Endothelial cell of umbilical vein (primary cell): Measurements from ENCODE around the gene SIRPA. TPM values are rescaled to one million over a fixed set of nuclear protein-coding genes. Genes with fewer than 3 reads are reported as not detected.

ENCODE experiments used
- BruUV-seq: library from RNA; stranded (reverse); fragments of 400-500 nt; replicated peaks from 2 replicates; lab custom pipeline; 2021; lab: Mats Ljungman, UMichigan
- CTCF ChIA-PET: fragments of 300-600, 350-600 bp; sonication (Branson Sonifier 250); formaldehyde crosslinking; loops from one replicate; lab custom pipeline; 2021; ENCODE audit warnings: antibody characterized with exemption, inconsistent platforms; lab: Charles Lee
- POLR2A ChIA-PET: fragments of 300-600, 350-600 bp; sonication (Branson Sonifier 250); formaldehyde crosslinking; loops from one replicate; lab custom pipeline; 2021; ENCODE audit warnings: antibody characterized with exemption, inconsistent platforms; lab: Charles Lee
- DNase-seq: peaks from one replicate; pipeline ENCODE4 v3.0.0-alpha.2; 2011; ENCODE audit warnings: low read depth, low spot score
- FAIRE-seq: peaks from 2 replicates; lab custom pipeline; 2011; peaks lifted over from hg19 to GRCh38; lab: Jason Lieb, UNC
- H2AFZ ChIP-seq: 2 replicates; pipeline ENCODE4 v1.6.0; 2012; ENCODE audit warnings: low read depth, low read length, control low read depth, inconsistent platforms
- H3K27ac ChIP-seq: 2 replicates; pipeline ENCODE4 v1.5.1; 2011; ENCODE audit warnings: low read depth, mild to moderate bottlenecking, control low read depth, low read length, moderate library complexity; ENCODE audit not compliant: insufficient read depth
- H3K27me3 ChIP-seq, 2 experiments: 2 replicates each; pipeline versions ENCODE4 v1.6.0 to v1.6.1; 2011; ENCODE audit warnings: low read length in 2 of 2, mixed read lengths in 1 of 2; ENCODE audit not compliant: control insufficient read depth in 2 of 2, insufficient read depth in 2 of 2
- H3K36me3 ChIP-seq, 2 experiments: 2 replicates in 1 of 2; 3 replicates in 1 of 2; pipeline ENCODE4 v1.5.1; 2011; ENCODE audit warnings: low read length in 2 of 2, mild to moderate bottlenecking in 1 of 2, moderate library complexity in 1 of 2; ENCODE audit not compliant: control insufficient read depth in 2 of 2, insufficient read depth in 2 of 2; ENCODE audit errors: extremely low read depth in 1 of 2
- H3K4me1 ChIP-seq: 3 replicates; pipeline ENCODE4 v1.5.1; 2011; ENCODE audit warnings: mild to moderate bottlenecking, low read length; ENCODE audit not compliant: control insufficient read depth, insufficient read depth; ENCODE audit errors: extremely low read depth
- H3K4me2 ChIP-seq: 2 replicates; pipeline ENCODE4 v1.6.1; 2011; ENCODE audit warnings: low read length, control low read depth, mixed read lengths; ENCODE audit not compliant: insufficient read depth
- H3K4me3 ChIP-seq, 3 experiments: fragments of 200-600 bp in 1 of 3; sonication (generic), shearing (Covaris generic) in 1 of 3; replicated peaks in 1 of 3; 2 replicates each; pipeline ENCODE4 v1.5.1; 2011 to 2016; ENCODE audit warnings: control low read depth in 3 of 3, low read length in 3 of 3, mild to moderate bottlenecking in 2 of 3, inconsistent platforms in 1 of 3, low read depth in 1 of 3, moderate library complexity in 1 of 3; ENCODE audit not compliant: insufficient read depth in 1 of 3
- H3K79me2 ChIP-seq: 2 replicates; pipeline ENCODE4 v1.6.0; 2012; ENCODE audit warnings: low read length, inconsistent platforms; ENCODE audit not compliant: control insufficient read depth, insufficient read depth
- H3K9ac ChIP-seq: replicated peaks from 2 replicates; pipeline ENCODE3; 2011; ENCODE audit warnings: low read length, control low read depth; ENCODE audit not compliant: insufficient read depth; ENCODE audit errors: extremely low read depth
- H3K9me1 ChIP-seq: replicated peaks from 3 replicates; pipeline ENCODE4 v1.6.0; 2011; ENCODE audit warnings: mild to moderate bottlenecking, low read length; ENCODE audit not compliant: control insufficient read depth, insufficient read depth; ENCODE audit errors: extremely low read depth
- H3K9me3 ChIP-seq: replicated peaks from 2 replicates; pipeline ENCODE4 v1.5.1; 2012; ENCODE audit warnings: low read length, inconsistent platforms; ENCODE audit not compliant: control insufficient read depth, insufficient read depth
- H4K20me1 ChIP-seq: replicated peaks from 2 replicates; pipeline ENCODE3; 2011; ENCODE audit warnings: mild to moderate bottlenecking, low read length; ENCODE audit not compliant: control insufficient read depth, insufficient read depth; ENCODE audit errors: extremely low read depth
- EZH2 ChIP-seq: IDR thresholded peaks from 2 replicates; pipeline ENCODE4 v1.6.1; 2012; ENCODE audit warnings: borderline replicate concordance, low read depth, mild to moderate bottlenecking, moderate library complexity, low read length, inconsistent platforms; ENCODE audit not compliant: severe bottlenecking
- GATA2 ChIP-seq: IDR thresholded peaks from 2 replicates; pipeline ENCODE4 v1.7.0; 2011; ENCODE audit warnings: low read depth, mild to moderate bottlenecking, moderate library complexity, mixed read lengths, low read length; ENCODE audit not compliant: insufficient read length, insufficient read depth
- JUN ChIP-seq: IDR thresholded peaks from 2 replicates; pipeline ENCODE4 v1.6.1; 2011; ENCODE audit warnings: borderline replicate concordance, low read depth; ENCODE audit not compliant: insufficient read length, insufficient read depth
- MYC ChIP-seq: IDR thresholded peaks from one replicate; pipeline ENCODE4 v1.6.1; 2011; ENCODE audit warnings: mild to moderate bottlenecking, low read depth, low read length
- POLR2A ChIP-seq: IDR thresholded peaks from 2 replicates; pipeline ENCODE4 v1.6.1; 2012; ENCODE audit warnings: low read depth, mild to moderate bottlenecking, control low read depth, low read length
- POLR2AphosphoS5 ChIP-seq: IDR thresholded peaks from 2 replicates; pipeline ENCODE4 v1.6.1; 2012; ENCODE audit warnings: low read depth, mild to moderate bottlenecking, control low read depth, low read length, moderate library complexity; ENCODE audit not compliant: insufficient read depth
- dilution Hi-C: fragments of 300-500 bp; cut with MboI; formaldehyde crosslinking; loops from one replicate; pipeline ENCODE4 v1.15.0; 2019; ENCODE audit warnings: low sequenced_read_pairs; ENCODE audit not compliant: extremely low pct_ligation_motif_present
- intact Hi-C: fragments of 100-400 bp; cut with micrococcal nuclease; formaldehyde crosslinking; loops from one replicate; pipeline ENCODE4 v1.10.0; 2022
- polyA plus RNA-seq, 4 experiments: library from polyadenylated mRNA; depleted of rRNA in 3 of 4; stranded (reverse) in 3 of 4; unstranded in 1 of 4; fragments of >200 nt; gene quantifications; 2 replicates each; pipeline versions ENCODE4 v1.2.1 to v1.2.3, GENCODE V29; 2011 to 2012; ENCODE audit warnings: missing spikeins in 1 of 4
- total RNA-seq: library from RNA; stranded (reverse); gene quantifications from 2 replicates; pipeline ENCODE4 v1.2.3, GENCODE V29; 2021
- TF ChIP-seq, protein P1 (sequence below), 2 donors: IDR thresholded peaks; 1 replicate in 1 of 2; 2 replicates in 1 of 2; pipeline ENCODE4 v1.5.1; 2011; ENCODE audit warnings: low read length in 2 of 2, mild to moderate bottlenecking in 2 of 2, moderate library complexity in 2 of 2, control low read depth in 1 of 2, inconsistent platforms in 1 of 2, low read depth in 1 of 2; ENCODE audit not compliant: insufficient read depth in 1 of 2; ENCODE audit errors: extremely low read depth in 1 of 2
- TF ChIP-seq, protein P2 (sequence below): IDR thresholded peaks from 2 replicates; pipeline ENCODE4 v1.6.1; 2011; ENCODE audit not compliant: insufficient read depth, insufficient read length

Gene SIRPA
- total and polyA plus RNA-seq, 2 donors (not counting 3 experiments of a cell fraction or from before 2014, with no cell fraction given): 29.9 to 59.2 TPM

- H2AFZ ChIP-seq: no peak overlapping the region
- no peak for FAIRE-seq
- POLR2A ChIA-PET: no interaction called here
Observed at GRCh38 chr20:1846876-1847275, 48.3 kb upstream of the SIRPA start.

DNA sequence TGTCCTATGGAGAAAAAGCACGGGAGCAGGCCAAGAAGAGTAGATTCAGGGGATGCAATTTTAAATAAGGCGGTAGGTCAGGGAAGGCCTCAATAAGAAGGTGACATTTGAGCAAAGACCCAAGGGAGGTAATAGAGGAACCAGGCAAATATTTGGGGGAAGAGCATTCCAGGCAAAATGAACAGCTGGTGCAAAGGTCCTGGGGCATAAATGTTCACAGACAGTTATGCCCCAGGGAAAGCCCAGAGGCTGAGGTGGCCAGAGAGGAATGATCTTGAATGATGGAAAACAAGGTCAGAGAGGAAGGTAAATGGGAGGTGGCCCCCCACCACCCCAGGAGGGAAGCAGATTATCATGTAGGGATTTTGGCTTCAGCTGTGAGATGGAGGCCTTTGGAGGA is 47.4 kb upstream of the SIRPA start:
- ChIA-PET CTCF (interaction anchor here (1.0 to 2.4 kb wide), 2 partner anchors 9 to 45 kb away, joined by 3 to 7 read pairs; no protein-coding TSS in a partner anchor), POLR2A (no interaction called here)
- H4K20me1 ChIP-seq: no peaks in the 10 kb centered on the region
- H3K4me2 ChIP-seq: no peak overlapping the region
- H3K9me1 ChIP-seq: no peaks in the 10 kb centered on the region
- intact Hi-C loops (no loop called here), dilution Hi-C loops (no loop called here)
- H3K4me1 ChIP-seq: no peaks in the 10 kb centered on the region
- peaks cover 11 to 22% of the 10 kb centered on the region in 2 experiments for H3K27me3 ChIP-seq
- no peak overlapping the region for H3K4me3 ChIP-seq
- H3K9ac ChIP-seq: no peak overlapping the region
- H3K9me3 ChIP-seq: no peaks in the 10 kb centered on the region
- no peaks in the 10 kb centered on the region for H3K36me3 ChIP-seq
- no peak overlapping the region for H3K27ac ChIP-seq
- no peaks in the 10 kb centered on the region for H3K79me2 ChIP-seq
- DNase-seq (no peak), FAIRE-seq (no peak)
- no TSS peak for BruUV-seq
- H2AFZ ChIP-seq: no peak overlapping the region
- TF ChIP-seq MYC (no peak), EZH2 (no peak), POLR2A (no peak), GATA2 (no peak), POLR2AphosphoS5 (no peak), JUN (no peak)
- TF ChIP-seq, protein P1, sequence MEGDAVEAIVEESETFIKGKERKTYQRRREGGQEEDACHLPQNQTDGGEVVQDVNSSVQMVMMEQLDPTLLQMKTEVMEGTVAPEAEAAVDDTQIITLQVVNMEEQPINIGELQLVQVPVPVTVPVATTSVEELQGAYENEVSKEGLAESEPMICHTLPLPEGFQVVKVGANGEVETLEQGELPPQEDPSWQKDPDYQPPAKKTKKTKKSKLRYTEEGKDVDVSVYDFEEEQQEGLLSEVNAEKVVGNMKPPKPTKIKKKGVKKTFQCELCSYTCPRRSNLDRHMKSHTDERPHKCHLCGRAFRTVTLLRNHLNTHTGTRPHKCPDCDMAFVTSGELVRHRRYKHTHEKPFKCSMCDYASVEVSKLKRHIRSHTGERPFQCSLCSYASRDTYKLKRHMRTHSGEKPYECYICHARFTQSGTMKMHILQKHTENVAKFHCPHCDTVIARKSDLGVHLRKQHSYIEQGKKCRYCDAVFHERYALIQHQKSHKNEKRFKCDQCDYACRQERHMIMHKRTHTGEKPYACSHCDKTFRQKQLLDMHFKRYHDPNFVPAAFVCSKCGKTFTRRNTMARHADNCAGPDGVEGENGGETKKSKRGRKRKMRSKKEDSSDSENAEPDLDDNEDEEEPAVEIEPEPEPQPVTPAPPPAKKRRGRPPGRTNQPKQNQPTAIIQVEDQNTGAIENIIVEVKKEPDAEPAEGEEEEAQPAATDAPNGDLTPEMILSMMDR (IDR thresholded peaks at IDR 0.05; ENCODE audit: extremely low read depth in 1 of 2, insufficient read depth in 1 of 2, low read depth in 1 of 2, low read length in 2 of 2): no peak
- TF ChIP-seq, protein P2, sequence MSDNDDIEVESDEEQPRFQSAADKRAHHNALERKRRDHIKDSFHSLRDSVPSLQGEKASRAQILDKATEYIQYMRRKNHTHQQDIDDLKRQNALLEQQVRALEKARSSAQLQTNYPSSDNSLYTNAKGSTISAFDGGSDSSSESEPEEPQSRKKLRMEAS: no peak

More at GRCh38 chr20:1846876-1847275, 48.3 kb upstream of the SIRPA start:
- peaks cover 8 to 22% of the 10 kb centered on the region in 2 experiments for H3K27me3 ChIP-seq
- no peaks in the 10 kb centered on the region for H3K9me3 ChIP-seq
- no peaks in the 10 kb centered on the region for H3K4me1 ChIP-seq
- intact Hi-C loops: no loop called here
- no peaks in the 10 kb centered on the region for H3K79me2 ChIP-seq
- TF ChIP-seq, protein P2: no peak
- TF ChIP-seq POLR2A (no peak), JUN (no peak), POLR2AphosphoS5 (no peak)
- H3K27ac ChIP-seq: no peak overlapping the region
- H3K4me2 ChIP-seq: no peak overlapping the region
- H3K4me3 ChIP-seq: no peak overlapping the region
- no peaks in the 10 kb centered on the region for H3K9me1 ChIP-seq
- no peak overlapping the region for H3K9ac ChIP-seq
- no peaks in the 10 kb centered on the region for H4K20me1 ChIP-seq
- H3K36me3 ChIP-seq: no peaks in the 10 kb centered on the region
- CTCF ChIA-PET: interaction anchor here (1.0 to 1.5 kb wide), 3 partner anchors 17 to 44 kb away, joined by 3 to 5 read pairs (median 4); no protein-coding TSS in a partner anchor
- DNase-seq: no peak
- dilution Hi-C loops: no loop called here
- no TSS peak for BruUV-seq
